HFFc6 (cell line): ENCODE measurements around the gene ZFP62. TPM values are rescaled to one million over a fixed set of nuclear protein-coding genes. Genes with fewer than 3 reads are reported as not detected.
A peak's percentile ranks its signal among the peaks of the same experiment; 100 is the strongest.

Experiments used
- DNase-seq: peaks from one replicate; pipeline ENCODE4 v3.0.0-alpha.2; 2018
- H3K27ac Mint-ChIP-seq: 2 replicates; pipeline ENCODE4 v1.8.0; 2020; ENCODE audit warnings: mild to moderate bottlenecking, mixed read lengths
- H3K27me3 Mint-ChIP-seq: 2 replicates; pipeline ENCODE4 v1.8.0; 2021; ENCODE audit warnings: mild to moderate bottlenecking, moderate library complexity, mixed read lengths; ENCODE audit not compliant: insufficient read depth
- H3K36me3 Mint-ChIP-seq: 2 replicates; pipeline ENCODE4 v1.8.0; 2021; ENCODE audit warnings: low read depth, mixed read lengths
- H3K4me1 Mint-ChIP-seq: 2 replicates; pipeline ENCODE4 v1.8.0; 2020; ENCODE audit warnings: low read depth, mixed read lengths
- H3K4me3 Mint-ChIP-seq: 2 replicates; pipeline ENCODE4 v1.8.0; 2020; ENCODE audit warnings: mild to moderate bottlenecking, moderate library complexity, mixed read lengths
- H3K9me3 Mint-ChIP-seq: 2 replicates; pipeline ENCODE4 v1.8.0; 2020; ENCODE audit warnings: mild to moderate bottlenecking, mixed read lengths
- total RNA-seq, 6 experiments: library from RNA; stranded (reverse); fragmentation: NEBNext Ultra II Directional; extraction: Animal tissue kit (Norgen Biotek cat#: 25700); gene quantifications; 2 replicates in 1 of 6; 3 replicates in 5 of 6; pipeline ENCODE4 v1.2.3, GENCODE V29; 2021
- TF ChIP-seq, protein P1 (sequence below): fragments of 200-600 bp; sonication (generic); IDR thresholded peaks from 2 replicates; pipeline ENCODE4 v1.5.0; 2021; ENCODE audit warnings: antibody characterized with exemption, mild to moderate bottlenecking

ZFP62 gene
- total RNA-seq, 6 experiments from 2014 or later: 9.6 to 12.1 (median 10.2) TPM

DNA sequence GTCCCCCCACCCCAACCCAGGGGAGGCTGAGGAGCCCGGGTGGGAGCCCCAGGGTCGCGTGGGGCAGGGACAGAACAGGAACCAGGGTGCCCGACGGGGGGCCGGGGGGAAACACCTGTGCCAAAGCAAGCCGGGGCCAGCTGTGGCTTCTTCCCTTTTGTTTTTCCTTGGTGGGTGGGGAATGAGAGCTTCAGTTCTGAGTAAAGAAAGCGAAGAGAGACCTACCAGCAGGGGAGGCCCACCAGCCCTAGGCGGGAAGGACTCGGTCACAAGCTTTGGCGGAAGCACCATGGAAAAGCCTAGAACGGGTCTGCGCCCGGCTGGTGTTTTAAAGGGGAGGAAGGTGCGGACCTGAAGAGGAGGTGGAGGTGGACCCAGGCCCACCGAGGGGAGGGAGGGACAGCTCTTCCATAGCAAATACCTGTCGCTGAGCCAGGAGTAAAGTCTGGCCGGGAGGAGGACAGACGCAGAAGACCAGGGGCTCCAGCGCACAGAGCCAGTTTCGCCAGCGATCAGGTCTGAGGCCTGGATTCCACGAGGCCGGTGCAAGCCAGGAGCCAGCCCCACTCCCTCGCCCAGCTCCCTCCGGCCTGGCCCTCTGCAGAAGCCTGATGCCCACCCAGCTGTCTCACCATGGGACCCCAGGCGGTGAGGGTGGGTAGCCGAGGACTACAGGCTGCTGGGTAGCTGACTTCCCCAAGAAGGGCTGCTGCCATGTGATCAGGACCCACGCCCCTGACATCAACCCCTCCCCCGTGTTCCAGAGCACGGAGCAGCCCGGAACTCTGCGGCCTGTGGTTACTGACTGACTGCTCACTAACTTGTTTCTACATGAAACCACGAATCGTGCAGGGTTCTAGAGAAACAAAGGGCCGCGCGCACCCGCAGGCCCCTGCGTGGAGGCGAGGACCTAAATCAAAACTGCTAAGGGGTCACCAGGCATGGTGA lies 57.6 kb downstream of the ZFP62 start:
- Mint-ChIP-seq H3K27me3 (no peaks in the 10 kb centered on the region; the same call in 1 of the 2 replicates), H3K4me3 (peak overlapping the region; percentile 67), H3K9me3 (no peaks in the 10 kb centered on the region), H3K4me1 (peaks cover 74% of the 10 kb centered on the region), H3K36me3 (peaks cover 25% of the 10 kb centered on the region), H3K27ac (no peak overlapping the region; the same call in 1 of the 2 replicates)
- DNase-seq: no peak
- TF ChIP-seq, protein P1, sequence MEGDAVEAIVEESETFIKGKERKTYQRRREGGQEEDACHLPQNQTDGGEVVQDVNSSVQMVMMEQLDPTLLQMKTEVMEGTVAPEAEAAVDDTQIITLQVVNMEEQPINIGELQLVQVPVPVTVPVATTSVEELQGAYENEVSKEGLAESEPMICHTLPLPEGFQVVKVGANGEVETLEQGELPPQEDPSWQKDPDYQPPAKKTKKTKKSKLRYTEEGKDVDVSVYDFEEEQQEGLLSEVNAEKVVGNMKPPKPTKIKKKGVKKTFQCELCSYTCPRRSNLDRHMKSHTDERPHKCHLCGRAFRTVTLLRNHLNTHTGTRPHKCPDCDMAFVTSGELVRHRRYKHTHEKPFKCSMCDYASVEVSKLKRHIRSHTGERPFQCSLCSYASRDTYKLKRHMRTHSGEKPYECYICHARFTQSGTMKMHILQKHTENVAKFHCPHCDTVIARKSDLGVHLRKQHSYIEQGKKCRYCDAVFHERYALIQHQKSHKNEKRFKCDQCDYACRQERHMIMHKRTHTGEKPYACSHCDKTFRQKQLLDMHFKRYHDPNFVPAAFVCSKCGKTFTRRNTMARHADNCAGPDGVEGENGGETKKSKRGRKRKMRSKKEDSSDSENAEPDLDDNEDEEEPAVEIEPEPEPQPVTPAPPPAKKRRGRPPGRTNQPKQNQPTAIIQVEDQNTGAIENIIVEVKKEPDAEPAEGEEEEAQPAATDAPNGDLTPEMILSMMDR: 0 out of 2 replicates have a peak, but pooled peaks have one; percentile 19

DNA sequence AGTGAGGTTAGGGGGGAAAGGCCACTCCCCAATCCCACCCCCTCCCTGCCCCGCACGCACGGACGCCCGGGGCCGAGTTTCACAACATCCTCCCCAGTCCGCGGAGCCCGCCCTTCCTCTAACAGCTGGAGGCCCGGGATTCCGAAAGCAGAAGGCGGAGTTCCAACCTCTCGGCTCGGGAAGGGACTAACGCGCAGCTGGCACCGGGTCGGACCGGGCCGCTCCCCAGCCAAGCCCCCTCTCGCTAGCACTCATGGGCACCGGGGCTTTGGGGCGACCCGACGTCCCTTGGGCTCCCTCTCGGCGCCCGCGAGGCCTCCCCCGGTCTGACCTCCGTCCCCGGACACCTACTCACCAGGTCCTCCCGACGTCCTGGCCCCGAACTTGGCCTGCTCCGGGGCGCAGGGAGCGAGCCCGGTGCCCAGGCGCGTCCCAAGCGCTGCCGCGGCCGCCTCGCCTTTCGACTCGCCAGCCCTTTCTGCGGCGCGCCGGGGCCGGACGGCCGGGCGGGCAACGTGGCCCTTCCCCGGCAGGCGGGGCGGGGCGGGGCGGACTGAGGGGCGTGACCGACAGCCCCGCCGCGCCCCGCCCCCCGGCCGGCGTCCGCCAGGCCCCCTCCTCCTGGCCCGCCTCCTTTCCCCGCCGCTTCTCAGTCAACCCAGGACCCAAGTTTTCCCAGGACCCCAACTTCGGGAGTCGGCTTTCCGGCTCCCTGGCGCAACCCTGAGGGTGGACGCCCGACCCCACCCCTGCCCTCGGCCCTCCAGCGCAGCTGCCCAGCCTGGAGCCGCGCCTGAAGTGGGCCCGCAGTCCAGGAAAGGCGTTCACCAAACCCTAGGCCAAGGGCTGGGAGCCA lies 58.5 kb downstream of the ZFP62 start, which contains the start of gene MGAT1:
TSS of gene MGAT1 (minus strand) at position 482 of the 856 bp plus-strand sequence. CDS start 9,835 bp downstream, outside the sequence.
- DNase-seq: peak; percentile 72
- peak within 1 kb of the TSS; percentile 96 for H3K27ac Mint-ChIP-seq
- no peaks in the 10 kb centered on the region for H3K27me3 Mint-ChIP-seq
- TF ChIP-seq, protein P1: no peak
- peak within 1 kb of the TSS; percentile 100 for H3K4me3 Mint-ChIP-seq
- no peaks in the 10 kb centered on the region for H3K9me3 Mint-ChIP-seq
- peaks cover 74% of the 10 kb centered on the region for H3K4me1 Mint-ChIP-seq
- peaks cover 34% of the 10 kb centered on the region for H3K36me3 Mint-ChIP-seq

DNA sequence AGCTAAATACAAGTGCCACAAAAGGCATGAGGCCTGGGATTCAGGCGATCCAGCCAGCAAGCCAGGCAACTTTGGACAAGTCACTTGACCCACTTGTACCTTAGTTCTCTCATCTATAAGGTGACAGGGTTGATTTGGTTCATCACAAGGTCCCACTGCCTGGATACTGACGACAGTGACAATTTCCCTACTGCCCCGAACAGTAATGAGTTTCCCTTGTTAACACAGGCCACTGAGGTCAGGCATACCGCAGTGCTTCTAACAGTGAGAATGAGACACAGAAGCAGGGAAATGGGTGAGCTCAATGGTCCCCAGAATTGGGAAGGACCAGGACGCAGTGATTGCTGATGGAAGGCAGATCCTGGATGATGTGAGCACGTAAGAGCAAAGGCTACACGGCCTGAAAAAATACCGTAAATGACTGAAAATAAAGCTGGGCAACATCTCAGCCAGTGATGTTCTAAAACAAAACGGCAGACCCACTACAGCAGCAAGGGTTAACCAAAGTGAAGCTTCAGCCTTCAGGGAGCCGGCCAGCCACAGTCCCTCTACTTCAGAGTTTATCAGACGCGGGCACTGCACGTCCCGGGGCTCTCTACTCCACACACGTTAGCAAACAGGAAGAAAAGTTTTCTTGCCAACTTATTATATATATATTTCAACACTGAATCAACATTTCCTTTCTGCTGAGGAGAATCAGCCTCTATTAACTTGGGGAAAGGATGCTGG lies 59.3 kb downstream of the ZFP62 start:
- H3K4me3 Mint-ChIP-seq: peak overlapping the region; percentile 100
- peaks cover 36% of the 10 kb centered on the region for H3K36me3 Mint-ChIP-seq
- H3K4me1 Mint-ChIP-seq: peaks cover 74% of the 10 kb centered on the region
- peak overlapping the region; percentile 96 for H3K27ac Mint-ChIP-seq
- H3K9me3 Mint-ChIP-seq: no peaks in the 10 kb centered on the region
- TF ChIP-seq, protein P1: no peak
- DNase-seq: no peak
- H3K27me3 Mint-ChIP-seq: no peaks in the 10 kb centered on the region

DNA sequence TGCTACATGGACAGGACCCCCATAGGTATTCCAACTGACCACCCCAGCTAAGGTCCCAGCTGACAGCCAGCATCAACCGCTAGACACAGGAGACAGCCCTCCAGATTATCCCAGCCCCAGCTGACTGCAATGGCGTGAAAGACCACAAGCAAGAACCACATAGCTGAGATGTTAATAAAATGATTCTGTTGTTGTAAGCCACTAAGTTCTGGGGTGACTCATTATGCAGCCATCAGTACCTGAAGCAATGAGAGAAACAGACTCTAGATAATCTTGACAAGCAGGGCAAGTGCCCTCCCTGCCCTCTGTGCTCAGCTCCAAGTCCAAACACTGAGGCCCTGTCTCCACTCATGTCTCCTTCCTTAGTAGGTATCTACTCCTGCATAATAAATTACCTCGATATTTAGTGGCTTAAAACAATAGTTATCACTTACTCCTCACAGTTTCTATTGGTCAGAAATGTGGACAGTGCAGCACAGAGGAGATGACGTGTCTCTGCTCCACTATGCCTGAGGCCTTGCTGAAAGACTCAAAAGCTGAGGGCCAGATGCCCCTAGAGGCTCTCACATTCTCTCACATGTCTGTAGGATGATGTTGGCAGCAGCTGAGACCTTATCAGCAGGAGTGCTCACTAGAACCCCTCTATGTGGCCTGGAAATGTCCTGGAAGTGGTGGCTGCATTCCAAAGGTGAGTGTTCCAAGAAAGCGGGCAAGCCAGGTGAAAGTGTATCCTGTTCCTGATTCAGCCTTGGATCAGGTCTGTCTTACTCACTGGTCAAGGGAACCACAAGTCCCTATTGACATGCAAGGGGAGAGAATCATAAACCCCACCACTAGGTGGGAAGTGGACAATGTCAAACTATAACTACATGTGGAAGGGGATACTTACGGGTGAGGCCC lies 60.9 kb downstream of the ZFP62 start:
- Mint-ChIP-seq H3K4me1 (peaks cover 74% of the 10 kb centered on the region), H3K9me3 (no peaks in the 10 kb centered on the region), H3K4me3 (peak overlapping the region; percentile 100), H3K27ac (peak overlapping the region; percentile 96), H3K36me3 (peaks cover 48% of the 10 kb centered on the region), H3K27me3 (no peaks in the 10 kb centered on the region)
- TF ChIP-seq, protein P1: peak; percentile 73
- peak; percentile 90 for DNase-seq
